NCI-H1092 (cell line): Measurements from ENCODE around the gene RIGI.
"Not testable (repeated sequence)": the region's sequence is repeated elsewhere in the genome, so short reads cannot be mapped to it uniquely, and the experiment has no call there.

Source experiments
- DNase-seq: peaks from one replicate; lab custom pipeline; 2025; lab: John Stamatoyannopoulos, UW

Gene RIGI

GRCh38 chr9:32526707-32527048 lies 682 bp upstream of the RIGI start:
- DNase-seq = no peak

DNA sequence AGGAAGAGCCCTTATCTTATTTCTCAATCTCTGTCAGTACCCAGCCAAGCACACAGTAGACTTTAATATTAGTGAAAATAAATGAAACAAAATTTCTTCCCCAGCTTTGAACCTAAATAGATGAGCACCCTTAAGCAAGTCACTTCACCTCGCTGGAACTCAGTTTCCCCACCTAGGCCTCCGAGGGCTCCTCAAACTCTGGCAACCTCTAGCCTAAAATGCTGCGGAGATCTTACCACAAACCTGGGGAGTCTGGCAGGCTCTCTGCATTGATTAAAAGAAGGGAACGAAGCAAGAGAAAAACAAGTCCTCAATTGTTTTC lies 326 bp downstream of the RIGI start:
- DNase-seq = no peak

DNA sequence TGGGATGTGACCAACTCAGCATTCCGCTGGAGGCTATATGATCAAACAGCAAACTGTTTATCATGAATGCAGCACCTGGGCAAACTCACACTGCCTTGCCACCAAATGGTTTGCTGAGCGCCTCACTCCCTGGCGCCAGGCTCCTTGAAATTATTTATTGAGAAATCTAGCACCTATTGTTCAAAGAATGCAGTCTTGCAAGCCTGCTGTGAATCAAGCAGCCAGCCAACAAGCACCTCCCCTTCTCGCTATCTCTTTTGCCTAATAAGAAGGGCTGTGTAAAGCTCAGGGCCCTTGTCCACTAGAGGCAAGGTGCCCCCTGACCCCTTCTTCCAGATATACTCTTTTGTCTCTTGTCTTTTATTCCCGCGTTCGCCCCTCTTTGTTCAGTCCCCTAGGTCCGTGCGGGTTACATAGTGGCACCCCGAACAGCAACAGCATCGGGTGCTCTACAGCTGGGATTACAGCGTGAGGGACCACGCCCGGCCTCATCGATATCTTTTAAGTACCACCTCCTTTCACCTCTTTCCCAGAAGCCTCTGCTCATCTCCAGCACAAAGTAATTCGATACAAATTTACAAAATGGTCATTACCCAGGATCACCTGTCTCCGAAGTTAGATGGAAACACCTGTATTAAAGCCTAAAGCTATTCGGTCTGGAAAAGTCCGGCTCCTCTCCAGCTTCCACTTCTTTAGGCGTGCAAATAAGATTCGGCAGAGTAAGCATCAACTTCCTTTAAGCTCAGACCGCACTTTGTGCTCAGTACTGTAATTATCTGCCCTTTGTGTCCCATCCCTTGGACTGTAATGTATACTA lies 896 bp downstream of the RIGI start:
- DNase-seq = no peak

DNA sequence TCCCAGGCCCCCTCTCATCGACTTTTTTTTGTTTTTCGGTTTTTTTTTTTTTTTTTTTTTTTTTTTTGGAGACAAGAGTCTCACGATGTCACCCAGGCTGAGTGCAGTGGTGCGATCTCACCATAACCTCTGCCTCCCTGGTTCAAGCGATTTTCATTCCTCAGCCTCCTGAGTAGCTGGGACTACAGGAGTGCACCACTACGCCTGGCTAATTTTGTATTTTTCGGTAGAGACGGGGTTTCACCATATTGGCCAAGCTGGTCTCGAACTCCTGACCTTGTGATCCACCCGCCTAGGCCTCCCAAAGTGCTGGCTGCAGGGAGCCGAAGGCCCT lies 1.5 kb downstream of the RIGI start:
- not testable (repeated sequence) for DNase-seq

DNA sequence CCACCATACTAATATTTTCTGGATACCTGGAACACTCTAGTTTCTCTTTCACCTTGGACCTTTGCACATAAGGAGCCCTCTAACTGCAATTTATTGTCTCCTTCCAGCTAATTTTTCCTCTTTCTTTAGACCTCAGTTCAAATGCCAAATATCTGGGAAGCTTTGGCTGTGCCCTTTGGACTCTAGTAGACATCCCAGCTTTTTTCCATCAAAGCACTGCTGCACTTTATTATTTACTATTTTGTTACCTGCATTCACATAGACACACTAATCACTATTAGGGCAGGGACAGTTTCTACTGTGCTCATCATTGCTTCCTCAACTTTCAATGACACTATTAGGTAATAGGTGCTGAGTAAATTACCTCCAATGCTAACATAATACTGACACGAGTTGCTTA lies 2.1 kb downstream of the RIGI start:
- no peak for DNase-seq

DNA sequence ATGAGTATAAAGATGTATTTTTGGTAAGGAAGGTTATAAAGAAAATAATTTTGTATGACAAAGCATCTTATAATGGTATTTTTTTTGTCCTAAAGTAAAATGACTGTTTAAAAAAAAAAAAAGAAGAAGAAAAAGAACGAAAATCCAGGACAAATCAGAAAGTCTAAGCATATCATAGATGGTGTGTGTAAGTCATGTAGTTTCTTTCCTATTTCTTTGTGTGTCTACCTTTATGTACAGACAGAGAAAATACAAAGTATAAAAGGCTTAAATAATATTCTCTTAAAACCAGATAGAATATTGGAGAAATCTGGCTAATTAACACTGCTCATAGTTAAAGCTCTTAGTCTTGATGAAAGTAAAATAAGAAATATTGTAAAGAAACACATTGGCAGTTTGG lies 7.7 kb downstream of the RIGI start:
- DNase-seq = no peak

GRCh38 chr9:32516241-32516640 lies 9.8 kb downstream of the RIGI start:
- DNase-seq = no peak

GRCh38 chr9:32508728-32509127 lies 17.3 kb downstream of the RIGI start:
- no peak for DNase-seq

DNA sequence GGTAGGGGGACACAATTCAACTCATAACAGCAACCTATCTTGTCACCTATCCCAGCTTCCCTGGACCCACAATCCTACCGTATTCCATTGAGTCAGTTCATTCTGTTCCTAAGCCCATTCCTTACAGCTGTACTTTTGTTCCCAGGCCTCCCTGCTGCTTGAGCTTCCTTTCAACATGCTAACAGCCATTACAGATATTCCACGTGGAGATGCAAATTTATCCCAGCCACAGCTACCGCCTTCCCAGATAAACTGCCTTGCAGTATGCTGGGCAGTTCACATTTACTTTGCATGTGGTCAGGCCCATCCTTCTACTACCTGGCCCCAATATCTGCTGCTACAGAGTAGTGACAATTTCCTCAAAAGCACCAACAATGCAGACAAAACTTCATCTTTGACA lies 23.0 kb downstream of the RIGI start:
- no peak for DNase-seq

DNA sequence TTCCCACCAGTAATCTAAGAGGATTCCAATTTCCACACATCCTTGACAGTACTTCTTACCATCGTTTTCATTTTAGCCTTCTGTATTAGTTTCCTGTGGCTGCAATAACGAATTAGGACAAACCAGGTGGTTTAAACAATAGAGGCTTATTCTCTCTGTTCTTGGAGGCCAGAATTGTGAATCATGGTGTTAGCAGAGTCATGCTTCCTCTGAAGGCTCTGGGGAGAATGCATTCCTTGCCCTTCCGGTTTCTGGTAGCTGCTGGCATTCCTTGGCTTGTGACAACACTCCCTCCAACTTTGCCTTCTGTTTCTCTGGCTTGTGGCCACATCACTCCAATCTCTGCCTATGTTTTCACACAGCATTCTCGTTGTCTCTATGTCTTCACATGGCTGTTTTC lies 23.5 kb downstream of the RIGI start:
- DNase-seq = no peak

- DNase-seq = no peak
Observed at GRCh38 chr9:32501868-32502267, 24.1 kb downstream of the RIGI start.

- DNase-seq = no peak
Observed at GRCh38 chr9:32500768-32501167, 25.2 kb downstream of the RIGI start.

DNA sequence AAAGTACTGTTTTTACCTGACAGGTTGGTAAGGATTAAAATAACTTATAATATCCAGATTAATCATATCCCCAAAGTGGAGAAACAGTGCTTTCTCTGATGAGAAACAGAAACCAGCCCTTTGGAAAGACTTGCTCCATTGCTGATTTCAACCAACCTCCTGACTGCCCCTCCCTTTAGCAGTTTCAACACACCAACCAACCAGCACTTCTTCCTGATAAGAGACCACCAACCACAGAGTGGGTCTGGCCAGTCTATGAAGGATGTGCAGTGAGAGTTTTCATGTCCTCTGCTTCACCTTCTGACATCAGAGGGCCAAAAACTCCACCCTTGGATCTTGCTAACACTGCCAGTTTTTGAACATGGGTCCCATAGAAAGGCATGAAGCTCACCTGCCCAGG lies 28.1 kb downstream of the RIGI start:
- no peak for DNase-seq

DNA sequence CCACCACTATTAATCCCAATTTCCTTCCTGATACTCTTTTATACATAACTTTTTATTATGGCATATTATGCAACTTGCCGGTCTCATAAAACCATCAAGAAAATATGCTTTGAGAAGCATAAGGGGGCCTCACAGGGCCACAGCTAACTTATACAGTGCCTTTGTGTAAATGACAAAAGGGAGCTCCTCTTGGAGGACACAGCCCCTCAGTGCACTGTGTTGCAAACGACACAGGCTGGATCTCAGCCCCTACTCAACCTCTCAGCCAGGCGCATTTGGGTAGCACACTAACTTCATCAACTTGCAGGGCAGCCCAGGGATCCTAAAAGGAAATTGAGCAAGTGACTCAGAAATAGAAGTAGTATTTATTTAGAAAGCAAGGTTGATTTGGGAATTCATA lies 35.4 kb downstream of the RIGI start:
- no peak for DNase-seq

DNA sequence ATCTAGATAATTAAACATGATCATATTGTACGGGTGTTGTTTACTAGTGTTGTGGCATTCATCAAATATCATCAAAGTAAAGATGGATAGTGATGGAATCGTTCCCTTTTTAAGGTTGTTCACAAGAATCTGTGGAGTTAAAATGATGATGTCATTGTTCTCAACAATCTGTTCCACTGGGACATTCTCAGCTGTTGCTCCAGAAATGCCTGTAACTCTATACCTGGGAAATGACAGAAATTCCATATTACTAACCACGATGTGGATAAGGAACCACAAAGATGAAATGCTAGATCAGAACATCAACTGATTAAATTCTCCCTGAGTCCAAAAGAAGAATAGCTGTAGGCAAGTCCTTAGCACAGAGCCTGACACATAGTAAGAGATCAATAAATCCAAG lies 38.0 kb downstream of the RIGI start:
- no peak for DNase-seq

GRCh38 chr9:32486839-32487562 lies 39.0 kb downstream of the RIGI start:
- no peak for DNase-seq

DNA sequence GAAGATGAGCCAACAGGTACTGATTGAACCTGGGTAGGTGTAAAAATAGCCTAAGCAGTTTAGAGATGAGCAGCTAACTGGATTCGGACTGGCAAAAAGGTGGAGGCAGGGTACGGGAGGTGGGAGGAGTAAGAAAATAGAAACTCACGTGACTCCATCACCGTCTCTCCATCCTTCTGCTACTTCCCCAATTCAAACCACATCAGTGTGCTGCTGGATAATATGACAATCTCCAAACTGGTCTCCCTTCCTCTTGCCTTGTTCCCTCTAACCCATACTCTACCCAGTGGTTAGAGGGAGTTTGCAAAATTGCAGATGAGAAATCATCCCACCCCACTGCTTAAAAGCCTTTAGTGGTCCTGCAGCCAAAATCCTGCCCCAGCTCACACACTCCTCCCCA lies 42.7 kb downstream of the RIGI start:
- no peak for DNase-seq
